ENCODE results near the gene FAAP100. TPM values are rescaled to one million over a fixed set of nuclear protein-coding genes. Genes with fewer than 3 reads are reported as not detected.

Gene FAAP100
- total RNA-seq, 1 donor from 2014 or later, result 14.8 TPM

Other genes starting within 250 kb of the FAAP100 start
- gene BAHCC1, start 156.9 kb downstream of the FAAP100 start, total RNA-seq, result 9.9 TPM
- gene ACTG1, start 39.6 kb downstream of the FAAP100 start, total RNA-seq, result 468 TPM
- 0.19 TPM for gene FSCN2, start 24.0 kb downstream of the FAAP100 start, total RNA-seq
- gene NPLOC4, start 84.8 kb upstream of the FAAP100 start, total RNA-seq, result 82.0 TPM
- 0.24 TPM for gene TSPAN10, start 84.8 kb upstream of the FAAP100 start, total RNA-seq
- not detected for gene PDE6G, start 104.2 kb upstream of the FAAP100 start, total RNA-seq
- gene OXLD1, start 114.3 kb upstream of the FAAP100 start, total RNA-seq, result 18.6 TPM
- 6.1 TPM for gene CCDC137, start 114.4 kb upstream of the FAAP100 start, total RNA-seq
- gene ARL16, start 131.4 kb upstream of the FAAP100 start, total RNA-seq, result 11.9 TPM
- gene HGS, start 131.7 kb upstream of the FAAP100 start, total RNA-seq, result 36.6 TPM
- gene MRPL12, start 151.0 kb upstream of the FAAP100 start, total RNA-seq, result 177 TPM
- gene SLC25A10, start 159.9 kb upstream of the FAAP100 start, total RNA-seq, result 7.4 TPM